H9 (cell line): ENCODE data around the gene POT1. TPM values are rescaled to one million over a fixed set of nuclear protein-coding genes. Genes with fewer than 3 reads are reported as not detected.

Experiments
- DNase-seq: peaks from one replicate; pipeline ENCODE4 v3.0.0-alpha.2; 2017
- H2AFZ ChIP-seq: one replicate; pipeline ENCODE4 v1.6.1; 2013; ENCODE audit warnings: mild to moderate bottlenecking, low read length, control low read depth, moderate library complexity
- H2AK5ac ChIP-seq: 2 replicates; pipeline ENCODE4 v1.6.1; 2013; ENCODE audit warnings: low read length, control low read depth, mixed read lengths; ENCODE audit not compliant: insufficient read length
- H2BK120ac ChIP-seq: one replicate; pipeline ENCODE4 v1.6.1; 2013; ENCODE audit warnings: low read depth, mild to moderate bottlenecking, low read length, control low read depth, inconsistent platforms; ENCODE audit not compliant: poor library complexity, severe bottlenecking
- H2BK12ac ChIP-seq: 2 replicates; pipeline ENCODE4 v1.6.1; 2013; ENCODE audit warnings: low read length, control low read depth, mixed read lengths, low read depth; ENCODE audit not compliant: insufficient read length
- H2BK15ac ChIP-seq: 2 replicates; pipeline ENCODE4 v1.6.1; 2013; ENCODE audit warnings: low read depth, low read length, control low read depth
- H2BK20ac ChIP-seq: one replicate; pipeline ENCODE4 v1.6.1; 2013; ENCODE audit warnings: low read depth, mild to moderate bottlenecking, low read length, control low read depth, inconsistent platforms; ENCODE audit not compliant: poor library complexity, severe bottlenecking
- H2BK5ac ChIP-seq: 2 replicates; pipeline ENCODE4 v1.6.1; 2013; ENCODE audit warnings: low read length, control low read depth, mixed read lengths; ENCODE audit not compliant: insufficient read length
- H3K14ac ChIP-seq: 2 replicates; pipeline ENCODE4 v1.6.1; 2013; ENCODE audit warnings: low read length, control low read depth; ENCODE audit not compliant: insufficient read depth
- H3K18ac ChIP-seq: 2 replicates; pipeline ENCODE4 v1.6.1; 2013; ENCODE audit warnings: low read depth, mild to moderate bottlenecking, mixed read lengths, low read length, control low read depth; ENCODE audit not compliant: insufficient read length
- H3K23ac ChIP-seq: 2 replicates; pipeline ENCODE4 v1.6.1; 2013; ENCODE audit warnings: low read length, control low read depth, mixed read lengths, low read depth; ENCODE audit not compliant: insufficient read length
- H3K23me2 ChIP-seq: 2 replicates; pipeline ENCODE4 v1.6.1; 2013; ENCODE audit warnings: low read depth, mild to moderate bottlenecking, mixed read lengths, low read length, control low read depth; ENCODE audit not compliant: insufficient read length, poor library complexity, severe bottlenecking
- H3K27ac ChIP-seq: 2 replicates; pipeline ENCODE4 v1.5.1; 2013; ENCODE audit warnings: low read length, control low read depth, mixed read lengths, low read depth; ENCODE audit not compliant: insufficient read length
- H3K27me3 ChIP-seq: 2 replicates; pipeline ENCODE4 v1.6.1; 2013; ENCODE audit warnings: low read length, control low read depth, inconsistent platforms; ENCODE audit not compliant: insufficient read depth
- H3K4ac ChIP-seq: 2 replicates; pipeline ENCODE4 v1.6.1; 2013; ENCODE audit warnings: low read depth, mild to moderate bottlenecking, control low read depth, inconsistent platforms, low read length, moderate library complexity
- H3K4me1 ChIP-seq: 2 replicates; pipeline ENCODE4 v1.6.1; 2013; ENCODE audit warnings: low read length, control low read depth, inconsistent platforms; ENCODE audit not compliant: insufficient read depth
- H3K4me2 ChIP-seq: 2 replicates; pipeline ENCODE4 v1.6.1; 2013; ENCODE audit warnings: low read length, control low read depth, mixed read lengths; ENCODE audit not compliant: insufficient read length, insufficient read depth
- H3K56ac ChIP-seq: 2 replicates; pipeline ENCODE4 v1.6.1; 2013; ENCODE audit warnings: low read depth, mild to moderate bottlenecking, mixed read lengths, low read length, control low read depth; ENCODE audit not compliant: insufficient read length
- H3K79me1 ChIP-seq: 2 replicates; pipeline ENCODE4 v1.6.1; 2013; ENCODE audit warnings: low read depth, mild to moderate bottlenecking, moderate library complexity, low read length, control low read depth, inconsistent platforms; ENCODE audit not compliant: insufficient read depth, poor library complexity, severe bottlenecking
- H3K79me2 ChIP-seq: 2 replicates; pipeline ENCODE4 v1.6.1; 2013; ENCODE audit warnings: low read length, control low read depth, inconsistent platforms; ENCODE audit not compliant: insufficient read depth
- H3K9ac ChIP-seq: 2 replicates; pipeline ENCODE4 v1.6.1; 2013; ENCODE audit warnings: low read length, control low read depth, mixed read lengths; ENCODE audit not compliant: insufficient read length; ENCODE audit errors: extremely low read depth
- H3K9me3 ChIP-seq: one replicate; pipeline ENCODE4 v1.6.1; 2013; ENCODE audit warnings: low read depth, low read length, inconsistent platforms; ENCODE audit not compliant: control insufficient read depth
- H3T11ph ChIP-seq: one replicate; pipeline ENCODE4 v1.6.1; 2013; ENCODE audit warnings: mild to moderate bottlenecking, low read length, control low read depth, inconsistent platforms
- H4K20me1 ChIP-seq: one replicate; pipeline ENCODE4 v1.6.1; 2013; ENCODE audit not compliant: control insufficient read depth, insufficient read length, insufficient read depth
- H4K5ac ChIP-seq: 2 replicates; pipeline ENCODE4 v1.6.1; 2013; ENCODE audit warnings: low read depth, mild to moderate bottlenecking, mixed read lengths, low read length, control low read depth; ENCODE audit not compliant: insufficient read length
- H4K8ac ChIP-seq: replicated peaks from 2 replicates; pipeline ENCODE4 v1.6.1; 2013; ENCODE audit warnings: low read length, control low read depth, mixed read lengths, low read depth; ENCODE audit not compliant: insufficient read length
- H4K91ac ChIP-seq: 2 replicates; pipeline ENCODE4 v1.6.1; 2013; ENCODE audit warnings: low read depth, mild to moderate bottlenecking, moderate library complexity, mixed read lengths, low read length, control low read depth; ENCODE audit not compliant: insufficient read length
- H3K27ac Mint-ChIP-seq, 3 experiments: 2 replicates in 2 of 3; 3 replicates in 1 of 3; pipeline ENCODE4 v1.8.0; 2020 to 2021; ENCODE audit warnings: mixed read lengths in 3 of 3, mild to moderate bottlenecking in 1 of 3, moderate library complexity in 1 of 3
- H3K27me3 Mint-ChIP-seq: 2 replicates; pipeline ENCODE4 v1.8.0; 2021; ENCODE audit warnings: low read depth, mild to moderate bottlenecking, moderate library complexity, mixed read lengths
- H3K36me3 Mint-ChIP-seq, 3 experiments: 2 replicates in 2 of 3; 3 replicates in 1 of 3; pipeline ENCODE4 v1.8.0; 2020 to 2021; ENCODE audit warnings: low read depth in 3 of 3, mixed read lengths in 3 of 3; ENCODE audit not compliant: insufficient read depth in 1 of 3
- H3K4me1 Mint-ChIP-seq, 2 experiments: 2 replicates each; pipeline ENCODE4 v1.8.0; 2020; ENCODE audit warnings: mixed read lengths in 2 of 2
- H3K4me3 Mint-ChIP-seq, 2 experiments: 2 replicates in 1 of 2; 3 replicates in 1 of 2; pipeline ENCODE4 v1.8.0; 2020 to 2021; ENCODE audit warnings: mild to moderate bottlenecking in 2 of 2, mixed read lengths in 2 of 2, moderate library complexity in 1 of 2
- H3K9me3 Mint-ChIP-seq, 2 experiments: 2 replicates in 1 of 2; 3 replicates in 1 of 2; pipeline ENCODE4 v1.8.0; 2020; ENCODE audit warnings: mild to moderate bottlenecking in 2 of 2, mixed read lengths in 2 of 2, moderate library complexity in 1 of 2
- total RNA-seq: library from RNA; stranded (reverse); gene quantifications from 2 replicates; pipeline ENCODE4 v1.2.1, GENCODE V29; 2021
- TF ChIP-seq, protein P1 (sequence below): fragments of 200-600 bp; sonication (generic); conservative IDR thresholded peaks from 3 replicates; pipeline ENCODE4 v1.8.0; 2021; ENCODE audit warnings: antibody characterized with exemption, mild to moderate bottlenecking

Gene POT1
- total RNA-seq, 1 experiment from 2014 or later, result 23.4 TPM

DNA sequence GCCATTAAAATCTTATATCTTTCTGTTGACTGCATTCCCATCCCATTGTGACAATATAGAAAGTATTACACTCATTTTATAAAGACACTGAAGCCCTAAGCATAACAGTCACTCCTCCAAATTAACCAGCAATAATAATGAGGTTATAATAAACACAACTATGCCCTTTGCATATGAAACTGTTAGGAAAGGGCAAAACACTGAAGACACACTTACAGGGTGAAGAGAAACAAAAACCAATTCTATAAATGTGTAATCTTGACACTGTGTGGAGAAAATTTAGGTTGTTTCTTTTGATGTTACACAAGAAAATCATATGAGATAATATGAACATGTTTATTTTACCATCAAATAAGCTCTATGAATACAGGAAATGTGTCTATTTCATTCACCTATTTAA lies 150.0 kb downstream of the POT1 start:
- Histone ChIP-seq H4K20me1 (no peaks in the 10 kb centered on the region), H4K5ac (no peak overlapping the region), H4K91ac (no peak overlapping the region), H3K18ac (no peak overlapping the region), H3K4me2 (no peak overlapping the region), H3K4ac (no peak overlapping the region), H3T11ph (no peak overlapping the region), H3K79me1 (no peaks in the 10 kb centered on the region), H3K27ac (no peak overlapping the region), H4K8ac (no peak overlapping the region), H3K23ac (no peak overlapping the region), H2BK15ac (no peak overlapping the region), H3K79me2 (no peaks in the 10 kb centered on the region), H3K9ac (no peak overlapping the region), H3K14ac (no peak overlapping the region), H3K27me3 (no peaks in the 10 kb centered on the region), H3K23me2 (no peaks in the 10 kb centered on the region), H2BK20ac (no peak overlapping the region), H2AFZ (no peak overlapping the region), H3K9me3 (no peaks in the 10 kb centered on the region), H2BK12ac (no peak overlapping the region), H3K56ac (no peak overlapping the region), H2BK120ac (no peak overlapping the region), H2BK5ac (no peak overlapping the region), H3K4me1 (peaks cover 3% of the 10 kb centered on the region; the same call in 1 of the 2 replicates), H2AK5ac (no peak overlapping the region)
- peaks cover 0 to 4% (median 4%) of the 10 kb centered on the region in 3 experiments; a peak in 1 of 7 replicates for H3K36me3 Mint-ChIP-seq
- H3K4me1 Mint-ChIP-seq, result peaks cover 6 to 17% of the 10 kb centered on the region in 2 experiments
- no peaks in the 10 kb centered on the region for H3K9me3 Mint-ChIP-seq
- H3K27me3 Mint-ChIP-seq, result no peaks in the 10 kb centered on the region
- no peak overlapping the region for H3K4me3 Mint-ChIP-seq
- TF ChIP-seq, protein P1, sequence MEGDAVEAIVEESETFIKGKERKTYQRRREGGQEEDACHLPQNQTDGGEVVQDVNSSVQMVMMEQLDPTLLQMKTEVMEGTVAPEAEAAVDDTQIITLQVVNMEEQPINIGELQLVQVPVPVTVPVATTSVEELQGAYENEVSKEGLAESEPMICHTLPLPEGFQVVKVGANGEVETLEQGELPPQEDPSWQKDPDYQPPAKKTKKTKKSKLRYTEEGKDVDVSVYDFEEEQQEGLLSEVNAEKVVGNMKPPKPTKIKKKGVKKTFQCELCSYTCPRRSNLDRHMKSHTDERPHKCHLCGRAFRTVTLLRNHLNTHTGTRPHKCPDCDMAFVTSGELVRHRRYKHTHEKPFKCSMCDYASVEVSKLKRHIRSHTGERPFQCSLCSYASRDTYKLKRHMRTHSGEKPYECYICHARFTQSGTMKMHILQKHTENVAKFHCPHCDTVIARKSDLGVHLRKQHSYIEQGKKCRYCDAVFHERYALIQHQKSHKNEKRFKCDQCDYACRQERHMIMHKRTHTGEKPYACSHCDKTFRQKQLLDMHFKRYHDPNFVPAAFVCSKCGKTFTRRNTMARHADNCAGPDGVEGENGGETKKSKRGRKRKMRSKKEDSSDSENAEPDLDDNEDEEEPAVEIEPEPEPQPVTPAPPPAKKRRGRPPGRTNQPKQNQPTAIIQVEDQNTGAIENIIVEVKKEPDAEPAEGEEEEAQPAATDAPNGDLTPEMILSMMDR, result no peak
- DNase-seq, result no peak
- no peak overlapping the region for H3K27ac Mint-ChIP-seq
